AG04449 (cell line): ENCODE results near the gene KRT86.
A peak's percentile ranks its signal among the peaks of the same experiment; 100 is the strongest.

Source experiments
- CTCF ChIA-PET: fragments of 350-600 bp; formaldehyde crosslinking; extraction: SDS; loops from one replicate; lab custom pipeline; 2021; ENCODE audit warnings: antibody characterized with exemption; lab: Yijun Ruan, JAX
- POLR2A ChIA-PET: fragments of 400-600, 350-600 bp; formaldehyde crosslinking; extraction: SDS; loops from one replicate; lab custom pipeline; 2020; ENCODE audit warnings: antibody characterized with exemption, inconsistent platforms; lab: Yijun Ruan, JAX
- DNase-seq: peaks from one replicate; pipeline ENCODE4 v3.0.0-alpha.2; 2010; ENCODE audit warnings: low read depth, low spot score
- H3K4me3 ChIP-seq: 2 replicates; pipeline ENCODE4 v1.5.1; 2011; ENCODE audit warnings: low read depth, mild to moderate bottlenecking, control low read depth, low read length
- CTCF ChIP-seq: IDR thresholded peaks from one replicate; pipeline ENCODE4 v1.5.1; 2011; ENCODE audit warnings: mild to moderate bottlenecking, moderate library complexity, low read length, control low read depth, inconsistent platforms; ENCODE audit not compliant: insufficient read depth; ENCODE audit errors: missing control alignments

The KRT86 gene

GRCh38 chr12:52242442-52243258 is 31.8 kb upstream of the KRT86 start:
- ChIA-PET CTCF (interaction anchor here (1.3 to 13.9 kb wide), 3 partner anchors 36 to 86 kb away, joined by 3 to 128 read pairs (median 5); no protein-coding TSS in a partner anchor), POLR2A (interaction anchor here (0.7 to 1.1 kb wide), 2 partner anchors 10 to 50 kb away, joined by 3 read pairs; partner anchors contain the start of gene KRT80)
- no peak overlapping the region for H3K4me3 ChIP-seq
- TF ChIP-seq CTCF = no peak
- no peak for DNase-seq

GRCh38 chr12:52243259-52243855 is 31.1 kb upstream of the KRT86 start:
- no peak for DNase-seq
- TF ChIP-seq CTCF = no peak
- ChIA-PET POLR2A (interaction anchor here (0.7 to 1.4 kb wide), 5 partner anchors 10 to 631 kb away, joined by 3 to 5 read pairs (median 3); partner anchors contain the start of genes KRT7 and KRT80), CTCF (interaction anchor here (1.1 to 13.9 kb wide), 7 partner anchors 9 to 86 kb away, joined by 3 to 128 read pairs (median 4); partner anchors contain the start of gene KRT7)
- no peak overlapping the region for H3K4me3 ChIP-seq

- no peak for TF ChIP-seq CTCF
- no peak overlapping the region for H3K4me3 ChIP-seq
- POLR2A ChIA-PET = interaction anchor here (0.7 to 1.4 kb wide), 4 partner anchors 11 to 630 kb away, joined by 3 to 5 read pairs (median 3); partner anchors contain the start of genes KRT7 and KRT80
- CTCF ChIA-PET = interaction anchor here (1.1 to 13.9 kb wide), 10 partner anchors 10 to 86 kb away, joined by 3 to 128 read pairs (median 4); partner anchors contain the start of gene KRT7
- DNase-seq = peak; percentile 54
Measured at GRCh38 chr12:52243856-52244614, 30.4 kb upstream of the KRT86 start.

DNA sequence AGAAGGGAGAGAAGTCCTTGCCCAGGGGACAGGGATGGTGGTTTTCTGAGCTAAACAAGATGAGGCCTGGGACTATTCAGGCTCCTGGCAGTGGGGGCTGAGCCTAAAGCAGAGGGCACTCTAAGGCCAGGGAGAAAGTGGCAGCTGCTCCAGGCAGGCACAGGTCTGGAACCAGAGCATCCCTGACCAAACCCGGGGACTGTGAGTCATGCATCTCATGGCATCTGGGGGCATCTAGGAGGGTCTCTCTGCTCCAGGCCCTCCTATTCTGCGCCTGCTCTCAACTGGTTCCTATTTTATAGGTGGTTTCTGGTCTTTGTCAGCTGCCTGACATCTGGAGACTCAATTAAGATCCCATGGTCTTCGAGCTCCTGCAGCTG is 29.8 kb upstream of the KRT86 start:
- ChIA-PET POLR2A (interaction anchor here (1.4 kb wide), 1 partner anchor 12 kb away, joined by 3 read pairs; the partner anchor contains the start of gene KRT7), CTCF (interaction anchor here (1.0 to 13.9 kb wide), 11 partner anchors 8 to 87 kb away, joined by 3 to 128 read pairs (median 4); partner anchors contain the start of gene KRT7)
- H3K4me3 ChIP-seq = no peak overlapping the region
- no peak for TF ChIP-seq CTCF
- no peak for DNase-seq

GRCh38 chr12:52245259-52245961 is 29.0 kb upstream of the KRT86 start:
- H3K4me3 ChIP-seq = no peak overlapping the region
- CTCF ChIA-PET = interaction anchor here (1.0 to 13.9 kb wide), 9 partner anchors 9 to 127 kb away, joined by 3 to 128 read pairs (median 5); partner anchors contain the start of gene KRT7
- DNase-seq = no peak
- no peak for TF ChIP-seq CTCF
- POLR2A ChIA-PET = no interaction called here
